ENCODE measurements around the gene SLC17A9. TPM values are rescaled to one million over a fixed set of nuclear protein-coding genes. Genes with fewer than 3 reads are reported as not detected.

Gene SLC17A9
- total RNA-seq, 1 experiment from 2014 or later: 16.6 TPM

- DNase-seq (ENCODE audit: extremely low read depth, low read depth): no peak
These were observed 26.8 kb downstream of the SLC17A9 start for GRCh38 chr20:62979310-62979709.

GRCh38 chr20:62979876-62980373, 27.4 kb downstream of the SLC17A9 start:
- DNase-seq (ENCODE audit: extremely low read depth, low read depth): no peak

GRCh38 chr20:62980380-62980960, 28.0 kb downstream of the SLC17A9 start:
- DNase-seq (ENCODE audit: extremely low read depth, low read depth): no peak

GRCh38 chr20:62980970-62981369, 28.5 kb downstream of the SLC17A9 start:
- no peak for DNase-seq (ENCODE audit: extremely low read depth, low read depth)

GRCh38 chr20:62982124-62983075, 29.9 kb downstream of the SLC17A9 start:
- no peak for DNase-seq (ENCODE audit: extremely low read depth, low read depth)

GRCh38 chr20:62983210-62983609, 30.7 kb downstream of the SLC17A9 start:
- DNase-seq (ENCODE audit: extremely low read depth, low read depth): no peak

GRCh38 chr20:62984666-62985443, 32.3 kb downstream of the SLC17A9 start:
- no peak for DNase-seq (ENCODE audit: extremely low read depth, low read depth)

GRCh38 chr20:62985444-62985778, 32.9 kb downstream of the SLC17A9 start:
- no peak for DNase-seq (ENCODE audit: extremely low read depth, low read depth)

GRCh38 chr20:62986257-62986800, 33.8 kb downstream of the SLC17A9 start:
- no peak for DNase-seq (ENCODE audit: extremely low read depth, low read depth)

- DNase-seq (ENCODE audit: extremely low read depth, low read depth): no peak
These were observed 34.6 kb downstream of the SLC17A9 start for GRCh38 chr20:62987114-62987513.

- no peak for DNase-seq (ENCODE audit: extremely low read depth, low read depth)
These were observed 36.7 kb downstream of the SLC17A9 start for GRCh38 chr20:62989201-62989601.

GRCh38 chr20:62990306-62990825, 37.9 kb downstream of the SLC17A9 start:
- DNase-seq (ENCODE audit: extremely low read depth, low read depth): no peak

- DNase-seq (ENCODE audit: extremely low read depth, low read depth): no peak
These were observed 38.8 kb downstream of the SLC17A9 start for GRCh38 chr20:62991196-62991807.

GRCh38 chr20:62991863-62992262, 39.4 kb downstream of the SLC17A9 start:
- no peak for DNase-seq (ENCODE audit: extremely low read depth, low read depth)

- DNase-seq (ENCODE audit: extremely low read depth, low read depth): no peak
These were observed 41.5 kb downstream of the SLC17A9 start for GRCh38 chr20:62993856-62994494.

- DNase-seq (ENCODE audit: extremely low read depth, low read depth): no peak
These were observed 42.4 kb downstream of the SLC17A9 start for GRCh38 chr20:62994869-62995281.

- DNase-seq (ENCODE audit: extremely low read depth, low read depth): no peak
These were observed 43.0 kb downstream of the SLC17A9 start for GRCh38 chr20:62995481-62995880.

GRCh38 chr20:62995898-62996595, 43.5 kb downstream of the SLC17A9 start:
- no peak for DNase-seq (ENCODE audit: extremely low read depth, low read depth)

- no peak for DNase-seq (ENCODE audit: extremely low read depth, low read depth)
These were observed 44.1 kb downstream of the SLC17A9 start for GRCh38 chr20:62996596-62996982.
